Prostate gland (tissue), 2 donors: ENCODE measurements around the gene GRM8. TPM values are rescaled to one million over a fixed set of nuclear protein-coding genes. Genes with fewer than 3 reads are reported as not detected.

Source experiments
- DNase-seq: peaks from one replicate; pipeline ENCODE4 v3.0.0-alpha.2; 2019; ENCODE audit warnings: low spot score
- H3K27ac ChIP-seq, 2 donors: fragments of 200-600 bp; sonication (generic); 2 replicates each; pipeline ENCODE4 v1.5.1; 2017 to 2019
- H3K27me3 ChIP-seq: fragments of 200-600 bp; sonication (generic); replicated peaks from 2 replicates; pipeline ENCODE4 v1.5.1; 2019; ENCODE audit not compliant: insufficient read depth
- H3K36me3 ChIP-seq, 2 donors: fragments of 200-600 bp; sonication (generic); 1 replicate in 1 of 2; 2 replicates in 1 of 2; pipeline versions ENCODE4 v1.5.1 to v1.8.1; 2017 to 2019
- H3K4me1 ChIP-seq: fragments of 200-600 bp; sonication (generic); replicated peaks from 2 replicates; pipeline ENCODE4 v1.5.1; 2019
- H3K4me3 ChIP-seq, 2 donors: fragments of 200-600 bp; sonication (generic); 2 replicates each; pipeline ENCODE4 v1.5.1; 2017 to 2019
- H3K9me3 ChIP-seq: fragments of 200-600 bp; sonication (generic); 2 replicates; pipeline ENCODE4 v1.5.1; 2017
- CTCF ChIP-seq, 4 experiments: fragments of 200-600 bp in 2 of 4; fragments of 450-650 bp in 2 of 4; sonication (generic) in 2 of 4; IDR thresholded peaks; 1 replicate in 3 of 4; 2 replicates in 1 of 4; pipeline ENCODE4 v1.5.1; 2016 to 2019; ENCODE audit warnings: antibody characterized with exemption in 4 of 4, mild to moderate bottlenecking in 2 of 4, moderate library complexity in 2 of 4
- POLR2A ChIP-seq: fragments of 450-650 bp; IDR thresholded peaks from one replicate; pipeline ENCODE4 v1.6.1; 2016; ENCODE audit warnings: antibody characterized with exemption, mild to moderate bottlenecking
- POLR2AphosphoS5 ChIP-seq: sonication (generic); formaldehyde crosslinking; IDR thresholded peaks from one replicate; pipeline ENCODE4 v1.6.1; 2017; ENCODE audit warnings: antibody characterized with exemption
- WGBS: methylation state at CpG from one replicate; pipeline ENCODE4 v1.1.5; 2018; 5-methylcytosine and 5-hydroxymethylcytosine counted together
- intact Hi-C: fragments of 100-400 bp; cut with DNase I; formaldehyde crosslinking; loops from one replicate; pipeline ENCODE4 v1.14.2; 2022
- total RNA-seq, 2 donors: library from RNA; depleted of rRNA; stranded (reverse); fragments of >200 nt; gene quantifications; one replicate each; pipeline ENCODE4 v1.1.0, GENCODE V29; 2016

GRM8 gene
- total RNA-seq = 1 to 10 TPM; 1.3 to 3.7 TPM

GRCh38 chr7:127252778-127253280, at the start of gene GRM8:
Gene GRM8 (minus strand): TSS chr7:127252941.
- Histone ChIP-seq H3K9me3 (no peaks in the 10 kb centered on the region), H3K4me1 (peaks cover 4% of the 10 kb centered on the region), H3K27ac (no peak within 1 kb of the TSS), H3K4me3 (peak within 1 kb of the TSS; percentile 51 to 54), H3K27me3 (no peaks in the 10 kb centered on the region), H3K36me3 (no peaks in the 10 kb centered on the region)
- under 1% methylated on average over 54 of the region's 62 CpGs for WGBS
- intact Hi-C loops = no loop called here
- no peak for TF ChIP-seq POLR2AphosphoS5
- no peak for TF ChIP-seq POLR2A
- no peak for TF ChIP-seq CTCF (IDR thresholded peaks at IDR 0.05)
- DNase-seq = peak; percentile 9

DNA sequence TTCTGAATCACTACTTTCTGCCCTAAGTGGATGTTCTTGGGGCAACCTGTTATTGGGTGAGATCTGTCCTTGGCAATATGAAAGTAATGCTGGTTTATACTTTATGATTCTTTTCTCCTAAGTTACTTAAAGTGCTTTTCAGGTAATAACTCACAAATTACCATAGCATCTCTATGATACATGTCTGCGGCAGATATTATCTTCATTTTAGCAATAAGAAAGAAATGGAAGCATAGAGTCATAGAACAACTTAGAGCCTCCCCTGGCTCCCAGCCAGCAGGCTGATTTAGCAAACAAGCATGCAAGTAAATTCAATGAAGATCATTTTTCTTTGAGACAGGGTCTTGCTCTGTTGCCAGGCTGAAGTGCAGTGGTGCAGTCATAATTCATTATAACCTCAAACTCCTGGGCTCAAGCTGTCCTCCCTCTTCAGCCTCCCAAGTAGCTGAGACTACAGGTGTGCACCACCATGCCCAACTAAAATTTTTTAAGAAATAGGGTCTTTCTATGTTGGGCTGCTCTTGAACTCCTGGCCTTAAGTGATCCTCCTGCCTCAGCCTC, 38.1 kb upstream of the GRM8 start:
- TF ChIP-seq POLR2A (no peak), CTCF (IDR thresholded peaks at IDR 0.05) (no peak), POLR2AphosphoS5 (no peak)
- Histone ChIP-seq H3K9me3 (no peaks in the 10 kb centered on the region), H3K4me1 (no peaks in the 10 kb centered on the region), H3K27ac (no peak overlapping the region), H3K36me3 (no peaks in the 10 kb centered on the region), H3K4me3 (no peak overlapping the region), H3K27me3 (no peaks in the 10 kb centered on the region)
- 38% methylated on average over 1 of the region's 1 CpG for WGBS
- DNase-seq = no peak
- intact Hi-C loops = no loop called here

GRCh38 chr7:127290116-127290655, 37.4 kb upstream of the GRM8 start:
- 84% methylated on average over 5 of the region's 5 CpGs for WGBS
- Histone ChIP-seq H3K27ac (no peak overlapping the region), H3K4me3 (no peak overlapping the region), H3K9me3 (no peaks in the 10 kb centered on the region), H3K27me3 (no peaks in the 10 kb centered on the region), H3K36me3 (no peaks in the 10 kb centered on the region), H3K4me1 (no peaks in the 10 kb centered on the region)
- no peak for DNase-seq
- TF ChIP-seq POLR2AphosphoS5 (no peak), POLR2A (no peak), CTCF (IDR thresholded peaks at IDR 0.05) (no peak)
- intact Hi-C loops = no loop called here

DNA sequence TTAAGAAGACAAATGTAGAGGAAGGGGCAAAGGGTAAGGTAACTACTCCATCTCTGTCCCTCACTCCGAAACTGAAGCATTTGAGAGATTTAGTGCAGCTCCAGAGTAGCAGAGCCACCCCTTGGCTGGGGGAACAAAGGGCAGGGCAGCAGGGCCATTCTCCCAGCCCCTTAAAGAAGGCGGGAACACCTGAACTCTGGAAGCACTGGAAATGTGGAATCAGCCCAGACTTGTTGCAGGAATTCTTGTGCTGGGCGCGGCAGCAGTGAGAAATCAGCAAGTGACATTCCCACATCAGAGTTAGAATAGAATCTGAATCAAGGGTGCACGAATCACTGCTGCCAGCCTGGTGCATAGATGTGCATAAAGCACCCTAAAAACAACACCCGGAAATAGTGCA, 34.4 kb upstream of the GRM8 start:
- Histone ChIP-seq H3K27ac (no peak overlapping the region), H3K4me1 (no peaks in the 10 kb centered on the region), H3K9me3 (no peaks in the 10 kb centered on the region), H3K27me3 (peaks cover 2% of the 10 kb centered on the region), H3K36me3 (no peaks in the 10 kb centered on the region), H3K4me3 (no peak overlapping the region)
- 44% methylated on average over 6 of the region's 6 CpGs for WGBS
- TF ChIP-seq CTCF (IDR thresholded peaks at IDR 0.05) = no peak
- no peak for TF ChIP-seq POLR2A
- TF ChIP-seq POLR2AphosphoS5 = no peak
- intact Hi-C loops = no loop called here
- DNase-seq = no peak

- Histone ChIP-seq H3K4me1 (no peaks in the 10 kb centered on the region), H3K36me3 (no peaks in the 10 kb centered on the region), H3K9me3 (no peaks in the 10 kb centered on the region), H3K27ac (no peak overlapping the region), H3K27me3 (no peaks in the 10 kb centered on the region), H3K4me3 (no peak overlapping the region)
- intact Hi-C loops = no loop called here
- DNase-seq = no peak
- WGBS = 89% methylated on average over 1 of the region's 1 CpG
- no peak for TF ChIP-seq POLR2A
- TF ChIP-seq POLR2AphosphoS5 = no peak
- no peak for TF ChIP-seq CTCF (IDR thresholded peaks at IDR 0.05)
Measured at GRCh38 chr7:127270093-127270492, 17.4 kb upstream of the GRM8 start.
